Measurements from ENCODE around the gene TMEM217. TPM values are rescaled to one million over a fixed set of nuclear protein-coding genes. Genes with fewer than 3 reads are reported as not detected.

Gene TMEM217
- 1.4 and 2.0 TPM in 2 replicates for total RNA-seq

DNA sequence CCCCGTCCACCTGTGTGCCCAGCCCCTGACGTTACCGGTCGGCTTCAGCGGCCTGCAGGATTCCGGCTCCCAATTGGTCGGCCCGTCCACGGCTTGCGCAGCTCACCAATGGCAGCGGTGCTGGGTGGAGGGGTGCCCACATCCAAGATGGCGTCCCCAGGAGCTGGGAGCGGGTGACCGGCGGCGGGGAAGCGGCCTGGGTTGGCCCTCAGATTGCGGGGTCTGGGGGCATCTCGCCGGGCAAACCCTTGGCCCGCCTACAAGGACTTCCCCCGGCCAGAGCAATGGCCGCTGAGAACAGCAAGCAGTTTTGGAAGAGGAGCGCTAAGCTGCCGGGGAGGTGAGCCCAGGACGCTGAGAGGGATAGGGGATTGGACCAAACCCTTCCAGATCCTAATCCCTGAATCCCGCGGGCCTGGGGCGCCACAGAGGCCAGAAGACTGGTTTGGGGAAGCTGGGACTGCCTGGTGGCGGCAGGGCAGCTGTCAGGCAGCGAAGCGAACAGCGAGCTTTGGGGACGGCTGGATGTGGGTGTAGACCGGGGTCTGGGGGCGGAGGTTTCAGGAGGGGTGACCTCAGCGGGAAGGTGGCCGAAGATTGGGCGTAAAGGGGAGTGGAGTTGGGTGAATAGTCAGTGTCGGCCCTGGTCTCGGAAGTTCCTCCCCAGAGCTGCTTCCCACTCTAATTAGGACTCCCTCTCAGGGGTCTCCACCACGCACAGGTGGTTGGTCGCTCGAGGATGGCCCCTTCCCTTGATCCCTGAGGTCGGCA is at the start of gene TMEM217, which contains the start of gene TBC1D22B:
Gene TMEM217 (minus strand): TSS at position 511 of the 771 bp plus-strand sequence. CDS start 39,114 bp downstream, outside the sequence.
Gene TBC1D22B (plus strand): TSS at position 139 of the 771 bp plus-strand sequence. CDS start 146 bp downstream, at position 285.

DNA sequence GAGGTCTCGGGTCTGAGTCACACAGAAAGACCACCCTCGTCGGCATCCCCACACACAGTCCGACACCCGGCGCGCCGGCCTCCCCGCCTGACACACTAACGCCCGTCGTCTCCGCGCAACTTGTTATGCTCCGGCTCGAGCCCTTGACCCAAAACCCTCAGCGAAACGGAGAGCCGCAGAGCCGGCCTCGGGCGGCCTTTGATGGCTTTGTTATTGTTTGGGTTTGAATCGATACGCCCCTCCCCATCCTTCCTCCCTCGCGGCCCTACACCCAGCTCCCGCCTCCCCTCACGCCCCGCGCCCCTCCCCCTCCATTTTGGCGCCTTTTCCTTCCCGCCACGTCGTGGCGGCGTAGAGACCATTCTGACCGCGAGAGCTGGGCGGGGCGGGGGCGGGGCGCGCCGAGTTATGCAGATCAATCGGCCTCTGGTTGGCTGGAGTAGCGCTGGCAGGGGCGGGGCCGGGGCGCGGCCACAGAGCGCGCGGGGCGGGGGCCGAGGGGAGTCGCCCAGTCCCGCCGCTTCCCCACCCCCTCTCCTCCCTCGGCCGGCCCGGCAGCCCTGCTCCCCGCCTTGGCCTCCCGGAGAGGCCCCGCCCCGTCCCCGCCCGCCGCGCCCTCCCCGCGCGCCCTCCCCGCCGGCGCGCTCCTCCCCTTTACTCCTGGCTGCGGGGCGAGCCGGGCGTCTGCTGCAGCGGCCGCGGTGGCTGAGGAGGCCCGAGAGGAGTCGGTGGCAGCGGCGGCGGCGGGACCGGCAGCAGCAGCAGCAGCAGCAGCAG is 88.3 kb downstream of the TMEM217 start, which contains the start of gene PIM1:
Gene PIM1 (plus strand): TSS at position 657 of the 777 bp plus-strand sequence. CDS start 424 bp downstream, outside the sequence.

Other genes starting within 250 kb of the TMEM217 start
- 18.4 and 18.7 TPM in 2 replicates for gene PIM1, start 88.0 kb downstream of the TMEM217 start, total RNA-seq
- 7.2 and 9.2 TPM in 2 replicates for gene TBC1D22B, start 372 bp downstream of the TMEM217 start, total RNA-seq
- gene RNF8, start 95.8 kb upstream of the TMEM217 start, total RNA-seq = 23.7 and 32.9 TPM in 2 replicates
- gene CMTR1, start 175.1 kb upstream of the TMEM217 start, total RNA-seq = 26.2 and 36.5 TPM in 2 replicates
- 64.9 and 68.6 TPM in 2 replicates for gene CCDC167, start 241.7 kb upstream of the TMEM217 start, total RNA-seq

Data from myometrial cell (primary cell).